Esophagus squamous epithelium (tissue), 5 donors: ENCODE measurements around the gene PODXL. TPM values are rescaled to one million over a fixed set of nuclear protein-coding genes. Genes with fewer than 3 reads are reported as not detected.

Experiments used
- DNase-seq: peaks from one replicate; lab custom pipeline; 2025; lab: John Stamatoyannopoulos, UW
- H3K27ac ChIP-seq, 4 donors: fragments of 200-600 bp; sonication (generic); one replicate each; pipeline ENCODE4 v1.5.1; 2016 to 2019; ENCODE audit warnings: mild to moderate bottlenecking in 1 of 4
- H3K27me3 ChIP-seq, 4 donors: fragments of 200-600 bp; sonication (generic); 1 replicate in 3 of 4; 2 replicates in 1 of 4; pipeline versions ENCODE4 v1.5.1 to v1.6.0; 2017 to 2021; ENCODE audit warnings: antibody characterized with exemption in 1 of 4
- H3K36me3 ChIP-seq, 3 donors: fragments of 200-600 bp; sonication (generic); one replicate each; pipeline ENCODE4 v1.5.1; 2016 to 2019
- H3K4me1 ChIP-seq, 3 donors: fragments of 200-600 bp; sonication (generic); one replicate each; pipeline ENCODE4 v1.5.1; 2017 to 2019
- H3K4me3 ChIP-seq, 4 donors: fragments of 200-600 bp; sonication (generic); 1 replicate in 3 of 4; 2 replicates in 1 of 4; pipeline ENCODE4 v1.5.1; 2016 to 2019; ENCODE audit warnings: mild to moderate bottlenecking in 2 of 4, moderate library complexity in 1 of 4
- H3K9me3 ChIP-seq, 3 donors: fragments of 200-600 bp; sonication (generic); one replicate each; pipeline ENCODE4 v1.5.1; 2016 to 2019
- CTCF ChIP-seq, 6 experiments: fragments of 450-650 bp in 4 of 6; fragments of 200-600 bp in 2 of 6; sonication (generic) in 2 of 6; IDR thresholded peaks; one replicate each; pipeline ENCODE4 v1.5.1; 2016 to 2019; ENCODE audit warnings: antibody characterized with exemption in 6 of 6, mild to moderate bottlenecking in 4 of 6, moderate library complexity in 4 of 6
- POLR2A ChIP-seq, 4 donors: fragments of 450-650 bp; IDR thresholded peaks; one replicate each; pipeline ENCODE4 v1.6.1; 2017; ENCODE audit warnings: antibody characterized with exemption in 4 of 4, mild to moderate bottlenecking in 4 of 4, moderate library complexity in 3 of 4
- WGBS, 2 donors: methylation state at CpG; one replicate each; pipeline ENCODE4 v1.1.5; 2018; 5-methylcytosine and 5-hydroxymethylcytosine counted together
- intact Hi-C: fragments of 100-400 bp; cut with DNase I; formaldehyde crosslinking; loops from one replicate; pipeline ENCODE4 v1.15.0; 2022
- total RNA-seq, 4 donors: library from RNA; depleted of rRNA; stranded (reverse); fragments of >200 nt; gene quantifications; one replicate each; pipeline ENCODE4 v1.1.0, GENCODE V29; 2016
- donor health status: DM: yes; HTN: yes; CAD: no.

Gene PODXL
- total RNA-seq, 4 donors from 2014 or later: 5.0 to 22.3 (median 7.6) TPM

GRCh38 chr7:131498237-131498885 lies 58.1 kb downstream of the PODXL start:
- intact Hi-C loops: no loop called here
- H3K4me1 ChIP-seq: peaks cover 0 to 21% (median 6%) of the 10 kb centered on the region in 3 donors
- peak overlapping the region in 2 of 4 donors; percentile 17 to 36 for H3K27ac ChIP-seq
- H3K27me3 ChIP-seq: no peaks in the 10 kb centered on the region
- no peaks in the 10 kb centered on the region for H3K9me3 ChIP-seq
- DNase-seq: no peak
- H3K4me3 ChIP-seq: no peak overlapping the region
- TF ChIP-seq POLR2A (IDR thresholded peaks at IDR 0.05): no peak
- no peak for TF ChIP-seq CTCF (IDR thresholded peaks at IDR 0.05)
- WGBS, 2 donors: 82 to 86% methylated on average over 4 of the region's 4 CpGs
- H3K36me3 ChIP-seq: peaks cover 0 to 34% (median 0%) of the 10 kb centered on the region in 3 donors

GRCh38 chr7:131497454-131497853 lies 59.0 kb downstream of the PODXL start:
- no peak overlapping the region for H3K4me3 ChIP-seq
- peak overlapping the region in 1 of 4 donors; percentile 36 for H3K27ac ChIP-seq
- peaks cover 0 to 34% (median 0%) of the 10 kb centered on the region in 3 donors for H3K36me3 ChIP-seq
- H3K27me3 ChIP-seq: no peaks in the 10 kb centered on the region
- TF ChIP-seq POLR2A (IDR thresholded peaks at IDR 0.05) (no peak), CTCF (IDR thresholded peaks at IDR 0.05) (no peak)
- DNase-seq: no peak
- H3K9me3 ChIP-seq: no peaks in the 10 kb centered on the region
- intact Hi-C loops: no loop called here
- H3K4me1 ChIP-seq: peaks cover 0 to 12% (median 0%) of the 10 kb centered on the region in 3 donors
- WGBS, 2 donors: 63 to 71% methylated on average over 7 of the region's 7 CpGs

GRCh38 chr7:131495669-131496498 lies 60.5 kb downstream of the PODXL start:
- no peak overlapping the region for H3K4me3 ChIP-seq
- H3K27ac ChIP-seq: no peak overlapping the region
- peaks cover 0 to 6% (median 0%) of the 10 kb centered on the region in 3 donors for H3K4me1 ChIP-seq
- 89 to 92% methylated on average over 7 of the region's 7 CpGs for WGBS, 2 donors
- H3K9me3 ChIP-seq: no peaks in the 10 kb centered on the region
- no peaks in the 10 kb centered on the region for H3K27me3 ChIP-seq
- TF ChIP-seq POLR2A (IDR thresholded peaks at IDR 0.05) (no peak), CTCF (IDR thresholded peaks at IDR 0.05) (no peak)
- peaks cover 0 to 34% (median 0%) of the 10 kb centered on the region in 3 donors for H3K36me3 ChIP-seq
- intact Hi-C loops: no loop called here
- DNase-seq: no peak

- H3K4me3 ChIP-seq: no peak overlapping the region
- no peaks in the 10 kb centered on the region for H3K9me3 ChIP-seq
- TF ChIP-seq POLR2A (IDR thresholded peaks at IDR 0.05) (no peak), CTCF (IDR thresholded peaks at IDR 0.05) (no peak)
- intact Hi-C loops: no loop called here
- H3K27ac ChIP-seq: no peak overlapping the region
- H3K36me3 ChIP-seq: peaks cover 0 to 27% (median 0%) of the 10 kb centered on the region in 3 donors
- no peak for DNase-seq
- no peaks in the 10 kb centered on the region for H3K27me3 ChIP-seq
- peaks cover 0 to 6% (median 0%) of the 10 kb centered on the region in 3 donors for H3K4me1 ChIP-seq
- WGBS, 2 donors: 93% methylated on average over 2 of the region's 2 CpGs
Measured at GRCh38 chr7:131494182-131494581, 62.2 kb downstream of the PODXL start.

GRCh38 chr7:131493581-131493980 lies 62.8 kb downstream of the PODXL start:
- peaks cover 0 to 6% (median 0%) of the 10 kb centered on the region in 3 donors for H3K4me1 ChIP-seq
- H3K9me3 ChIP-seq: no peaks in the 10 kb centered on the region
- intact Hi-C loops: no loop called here
- no peak for DNase-seq
- no peak overlapping the region for H3K27ac ChIP-seq
- no peak overlapping the region for H3K4me3 ChIP-seq
- no peaks in the 10 kb centered on the region for H3K27me3 ChIP-seq
- TF ChIP-seq POLR2A (IDR thresholded peaks at IDR 0.05) (no peak), CTCF (IDR thresholded peaks at IDR 0.05) (no peak)
- peaks cover 0 to 24% (median 0%) of the 10 kb centered on the region in 3 donors for H3K36me3 ChIP-seq
